GM21825 (cell line): ENCODE results near the gene LURAP1L.

Source experiments
- ATAC-seq: cut with Tn5 transposase; IDR thresholded peaks from one replicate; pipeline ENCODE4 v1.9.1; 2021; ENCODE audit warnings: mild to moderate bottlenecking, moderate library complexity; ENCODE audit not compliant: unreplicated experiment

LURAP1L gene

DNA sequence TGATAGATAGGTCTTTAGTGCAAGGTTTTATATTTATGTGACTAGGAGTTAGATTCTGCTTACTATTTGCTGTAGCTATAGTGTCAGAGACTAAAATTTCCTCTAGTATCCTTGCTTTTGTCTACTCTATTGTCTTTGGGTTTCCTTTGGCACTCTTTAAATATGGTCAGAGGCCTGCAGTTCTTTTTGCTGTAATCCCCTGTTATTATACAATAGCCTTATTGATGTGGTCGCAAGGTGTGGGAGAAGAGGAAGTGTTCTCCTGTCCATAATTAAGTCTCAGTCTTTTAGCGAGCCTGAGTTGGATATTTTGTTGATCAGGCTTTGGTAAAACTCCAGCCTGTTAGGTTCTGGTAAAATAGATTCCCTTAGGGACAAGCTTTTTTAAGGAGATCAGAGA is 34.9 kb downstream of the LURAP1L start:
- ATAC-seq = no peak

- no peak for ATAC-seq
These were observed 37.1 kb downstream of the LURAP1L start for GRCh38 chr9:12811935-12812334.

- ATAC-seq = no peak
These were observed 37.9 kb downstream of the LURAP1L start for GRCh38 chr9:12812710-12813109.

DNA sequence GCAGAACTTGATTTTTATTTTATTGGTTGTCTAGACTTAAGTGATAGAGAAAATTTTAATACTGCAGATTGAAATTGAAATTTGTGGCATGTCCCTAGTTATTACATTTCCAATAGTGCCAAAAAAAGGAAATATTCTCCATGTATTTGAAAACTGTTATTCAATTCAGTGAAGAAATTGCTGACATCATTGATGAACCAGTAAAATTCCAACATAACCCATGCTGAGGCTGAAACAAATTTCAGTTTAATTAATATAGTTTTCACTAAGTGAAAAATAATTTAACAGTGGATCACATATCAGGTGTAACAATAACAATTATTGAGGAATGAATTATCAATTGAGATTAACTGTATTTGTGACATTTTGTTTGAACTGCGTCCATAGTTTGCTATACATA is 38.7 kb downstream of the LURAP1L start:
- no peak for ATAC-seq

DNA sequence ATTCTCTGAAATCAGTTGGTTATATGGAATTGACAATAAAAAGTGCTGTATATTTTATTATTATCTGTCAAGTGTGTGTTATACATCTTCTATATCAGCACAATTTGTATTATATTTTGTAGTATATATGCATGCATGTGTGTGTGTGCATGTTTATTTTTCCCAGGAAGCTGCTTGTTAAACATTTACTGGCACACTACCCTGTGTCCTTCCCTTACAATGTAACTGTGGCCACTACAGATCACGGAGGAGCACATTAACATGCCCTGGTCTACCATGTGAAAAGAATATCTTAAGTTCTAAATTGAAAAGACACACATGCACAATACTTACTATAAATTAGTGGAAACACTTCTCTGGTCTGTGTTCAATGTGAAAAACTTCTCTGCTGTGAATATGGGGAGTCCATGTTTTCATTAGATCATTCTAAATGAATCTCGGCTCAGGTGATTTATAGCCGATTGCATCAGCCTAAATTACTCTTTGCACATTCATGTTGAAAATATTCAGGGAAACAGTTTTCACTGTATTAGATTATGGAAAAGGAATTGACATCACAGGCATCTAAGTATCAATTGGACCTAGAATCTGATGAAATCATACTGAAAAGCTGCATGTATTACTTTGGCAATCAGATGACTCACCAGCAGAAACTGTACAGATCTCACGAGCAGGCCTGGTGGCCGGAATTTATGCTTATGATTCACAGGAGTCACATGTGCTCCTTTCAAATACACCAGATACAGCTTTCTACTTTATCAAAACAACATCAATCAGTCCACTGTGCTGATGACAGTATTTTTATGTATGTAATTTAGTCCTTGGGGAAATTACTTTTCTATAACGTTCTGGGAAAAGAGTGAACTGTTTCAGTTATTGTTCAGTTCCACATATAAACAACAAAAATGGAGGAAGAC is 39.4 kb downstream of the LURAP1L start:
- ATAC-seq = no peak

- ATAC-seq = no peak
These were observed 40.0 kb downstream of the LURAP1L start for GRCh38 chr9:12814877-12815237.

- no peak for ATAC-seq
These were observed 41.1 kb downstream of the LURAP1L start for GRCh38 chr9:12815888-12816287.

- ATAC-seq = no peak
These were observed 41.9 kb downstream of the LURAP1L start for GRCh38 chr9:12816656-12817101.

- no peak for ATAC-seq
These were observed 42.9 kb downstream of the LURAP1L start for GRCh38 chr9:12817702-12818101.

DNA sequence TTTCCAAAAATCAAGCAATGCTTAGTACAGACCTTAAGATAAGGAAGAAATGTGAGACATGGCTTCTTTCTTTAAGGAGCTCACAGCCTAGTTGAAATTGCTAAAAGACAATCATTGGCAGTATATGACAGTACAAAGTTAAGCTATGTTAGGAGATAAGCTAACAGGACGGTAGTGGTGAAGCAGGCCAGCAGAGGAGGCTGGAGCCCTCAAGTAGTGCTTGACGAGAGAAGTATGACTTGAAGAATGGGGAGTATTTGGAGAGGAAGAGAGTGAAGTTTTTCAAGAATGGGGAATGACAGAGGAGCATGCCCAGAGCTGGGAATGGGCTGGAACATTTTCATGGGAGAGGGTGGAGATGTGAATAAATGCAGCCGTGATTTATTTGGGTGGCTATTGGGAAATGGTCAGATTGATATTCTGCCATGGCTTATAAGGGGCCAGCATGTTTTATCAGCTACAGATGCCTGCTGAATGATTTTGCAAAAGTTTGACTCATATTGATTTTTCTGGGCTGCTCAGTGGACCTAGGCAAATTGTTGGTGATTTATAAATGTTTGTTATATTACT is 43.7 kb downstream of the LURAP1L start:
- ATAC-seq = no peak

- no peak for ATAC-seq
These were observed 44.8 kb downstream of the LURAP1L start for GRCh38 chr9:12819436-12820185.

GRCh38 chr9:12822111-12822510 is 47.3 kb downstream of the LURAP1L start:
- no peak for ATAC-seq

- no peak for ATAC-seq
These were observed 52.2 kb downstream of the LURAP1L start for GRCh38 chr9:12826924-12827565.

GRCh38 chr9:12833701-12834100 is 58.9 kb downstream of the LURAP1L start:
- no peak for ATAC-seq

- no peak for ATAC-seq
These were observed 63.7 kb downstream of the LURAP1L start for GRCh38 chr9:12838546-12838945.

DNA sequence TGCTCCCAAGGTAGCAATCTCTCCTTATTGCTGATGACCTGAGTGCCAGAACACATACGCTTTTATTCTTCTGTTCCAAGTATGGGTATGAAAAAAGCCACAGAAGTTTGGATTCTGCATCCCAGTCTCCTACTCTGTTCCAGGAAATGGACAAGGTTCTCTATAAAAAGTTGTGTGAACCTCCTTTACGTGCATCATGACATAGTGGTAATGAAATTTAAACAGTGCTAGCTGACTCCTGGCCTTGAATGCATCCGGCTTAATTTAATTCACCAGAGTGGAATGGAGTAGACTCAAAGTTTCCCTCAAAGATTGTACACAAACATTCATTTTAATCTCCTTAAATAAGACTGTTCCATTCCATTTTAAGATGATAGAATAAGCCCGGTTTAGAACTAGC is 68.9 kb downstream of the LURAP1L start:
- ATAC-seq = no peak

- no peak for ATAC-seq
These were observed 71.2 kb downstream of the LURAP1L start for GRCh38 chr9:12846035-12846434.

GRCh38 chr9:12847561-12847960 is 72.7 kb downstream of the LURAP1L start:
- no peak for ATAC-seq

DNA sequence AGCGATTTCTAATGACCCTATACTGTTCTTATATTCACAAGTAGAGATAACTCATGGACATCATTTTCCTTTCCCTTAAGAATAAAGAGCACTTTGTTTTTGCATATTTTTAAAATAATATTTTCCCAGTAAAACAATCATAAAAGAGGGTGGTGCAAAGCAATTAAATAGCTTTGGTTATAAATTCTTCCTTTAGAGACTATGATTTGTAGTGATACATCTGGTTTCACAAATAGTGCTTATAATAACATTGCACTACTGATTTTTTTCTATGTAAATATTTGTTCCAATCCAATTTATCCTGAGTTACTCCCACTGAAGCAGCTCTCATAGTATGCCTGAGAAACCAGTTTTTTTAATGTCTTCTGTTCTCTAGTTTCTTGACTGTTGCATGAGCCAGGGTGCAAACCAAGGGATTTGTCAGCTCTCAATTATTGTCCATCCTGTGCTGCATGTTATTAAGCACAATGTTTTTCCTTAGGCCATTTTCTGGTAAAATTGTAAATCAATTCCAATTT is 74.7 kb downstream of the LURAP1L start:
- no peak for ATAC-seq

DNA sequence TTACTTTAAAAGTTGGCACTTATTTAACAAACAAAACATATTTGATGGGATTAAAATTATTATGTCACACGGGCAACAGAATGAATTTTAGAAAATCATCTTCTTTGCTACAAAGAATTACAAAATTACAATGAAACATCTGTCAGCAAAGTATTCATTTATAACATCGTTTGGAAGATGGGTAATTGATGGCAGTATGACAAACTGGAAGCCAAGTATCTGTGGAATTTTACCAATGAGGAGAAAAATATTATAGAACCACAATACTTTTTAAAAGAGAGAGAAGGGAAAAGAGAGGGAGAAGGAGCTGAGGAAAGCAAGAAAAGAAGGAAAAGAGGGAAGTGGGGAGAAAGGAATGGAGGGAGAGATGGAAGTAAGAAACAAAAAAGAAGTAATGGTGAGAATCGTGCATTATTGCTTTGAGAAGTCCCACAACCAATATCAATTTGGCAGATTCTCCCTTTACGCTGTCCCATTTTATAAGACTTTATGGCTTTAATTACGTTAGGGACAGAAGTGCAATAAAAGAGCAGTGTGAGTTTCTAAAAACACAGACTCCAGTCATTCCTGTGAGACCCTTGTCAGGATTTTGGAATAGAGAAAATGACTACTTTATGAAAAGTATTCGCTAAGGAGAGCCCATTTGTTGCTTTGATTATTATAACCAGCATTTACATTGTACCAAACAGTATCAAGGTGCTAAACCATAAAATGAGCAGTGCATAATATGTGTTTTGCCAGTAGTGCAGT is 76.7 kb downstream of the LURAP1L start:
- ATAC-seq = no peak
